Measurements from ENCODE around the gene TNFRSF14.

- no peak for TF ChIP-seq ZFX (IDR thresholded peaks at IDR 0.05)
- no peak for TF ChIP-seq CTCF (conservative IDR thresholded peaks at IDR 0.05)
Observed at GRCh38 chr1:2538872-2539271, 17.3 kb upstream of the TNFRSF14 start.
